HG03064 (cell line): ENCODE data around the gene SLC22A12.

Experiments used
- ATAC-seq: cut with Tn5 transposase; IDR thresholded peaks from one replicate; pipeline ENCODE4 v1.9.1; 2021; ENCODE audit warnings: low read depth; ENCODE audit not compliant: unreplicated experiment

SLC22A12 gene

GRCh38 chr11:64562723-64563351 is 28.2 kb upstream of the SLC22A12 start:
- ATAC-seq: no peak

- ATAC-seq: no peak
Measured at GRCh38 chr11:64563966-64564365, 27.1 kb upstream of the SLC22A12 start.

- no peak for ATAC-seq
Measured at GRCh38 chr11:64564419-64564818, 26.6 kb upstream of the SLC22A12 start.

- ATAC-seq: no peak
Measured at GRCh38 chr11:64564947-64565889, 25.8 kb upstream of the SLC22A12 start.

GRCh38 chr11:64566042-64566914 is 24.7 kb upstream of the SLC22A12 start:
- ATAC-seq: no peak

- no peak for ATAC-seq
Measured at GRCh38 chr11:64566915-64567891, 23.8 kb upstream of the SLC22A12 start.

GRCh38 chr11:64568041-64568571 is 22.9 kb upstream of the SLC22A12 start:
- ATAC-seq: no peak

GRCh38 chr11:64568584-64569140 is 22.4 kb upstream of the SLC22A12 start:
- ATAC-seq: no peak

- ATAC-seq: no peak
Measured at GRCh38 chr11:64569300-64569970, 21.6 kb upstream of the SLC22A12 start.

- ATAC-seq: no peak
Measured at GRCh38 chr11:64570341-64570740, 20.7 kb upstream of the SLC22A12 start.

GRCh38 chr11:64571050-64571409 is 20.0 kb upstream of the SLC22A12 start:
- ATAC-seq: no peak

GRCh38 chr11:64571410-64572091 is 19.5 kb upstream of the SLC22A12 start:
- ATAC-seq: no peak

- ATAC-seq: no peak
Measured at GRCh38 chr11:64572143-64572542, 18.9 kb upstream of the SLC22A12 start.

- ATAC-seq: no peak
Measured at GRCh38 chr11:64577202-64577601, 13.8 kb upstream of the SLC22A12 start.

GRCh38 chr11:64580412-64580811 is 10.6 kb upstream of the SLC22A12 start:
- no peak for ATAC-seq

- no peak for ATAC-seq
Measured at GRCh38 chr11:64581057-64581523, 9.9 kb upstream of the SLC22A12 start.

GRCh38 chr11:64582885-64583284 is 8.1 kb upstream of the SLC22A12 start:
- ATAC-seq: no peak
